DMS53 treated with DMSO at 0.1 percent for 48 hours (cell line): ENCODE data around the gene PLD1.
"Not testable (repeated sequence)": the region's sequence is repeated elsewhere in the genome, so short reads cannot be mapped to it uniquely, and the experiment has no call there.

Experiments used
- DNase-seq: peaks from one replicate; lab custom pipeline; 2025; ENCODE audit not compliant: unreplicated experiment; lab: John Stamatoyannopoulos, UW

The PLD1 gene

GRCh38 chr3:171821044-171821443 is 10.8 kb upstream of the PLD1 start:
- no peak for DNase-seq

GRCh38 chr3:171817074-171817800 is 7.0 kb upstream of the PLD1 start:
- DNase-seq, result no peak

GRCh38 chr3:171815973-171816595 is 5.8 kb upstream of the PLD1 start:
- no peak for DNase-seq

GRCh38 chr3:171814662-171815061 is 4.4 kb upstream of the PLD1 start:
- not testable (repeated sequence) for DNase-seq

- DNase-seq, result no peak
These were observed 3.7 kb upstream of the PLD1 start for GRCh38 chr3:171813897-171814460.

- no peak for DNase-seq
These were observed 3.1 kb upstream of the PLD1 start for GRCh38 chr3:171813278-171813896.

- DNase-seq, result no peak
These were observed 2.5 kb upstream of the PLD1 start for GRCh38 chr3:171812811-171813210.

GRCh38 chr3:171811913-171812335 is 1.6 kb upstream of the PLD1 start:
- DNase-seq, result no peak

- no peak for DNase-seq
These were observed 1.1 kb upstream of the PLD1 start for GRCh38 chr3:171811295-171811912.

- no peak for DNase-seq
These were observed 479 bp upstream of the PLD1 start for GRCh38 chr3:171810629-171811294.

GRCh38 chr3:171809611-171809860 is 747 bp downstream of the PLD1 start:
- peak; percentile 41 for DNase-seq

GRCh38 chr3:171807806-171808205 is 2.5 kb downstream of the PLD1 start:
- DNase-seq, result peak; percentile 5

GRCh38 chr3:171807129-171807675 is 3.1 kb downstream of the PLD1 start:
- DNase-seq, result no peak

- no peak for DNase-seq
These were observed 3.8 kb downstream of the PLD1 start for GRCh38 chr3:171806200-171807128.

GRCh38 chr3:171805687-171806086 is 4.6 kb downstream of the PLD1 start:
- DNase-seq, result no peak

- no peak for DNase-seq
These were observed 5.5 kb downstream of the PLD1 start for GRCh38 chr3:171804618-171805389.

GRCh38 chr3:171803044-171803443 is 7.2 kb downstream of the PLD1 start:
- no peak for DNase-seq

GRCh38 chr3:171802590-171802956 is 7.7 kb downstream of the PLD1 start:
- DNase-seq, result no peak
